Right atrium auricular region (tissue), 2 donors: ENCODE results near the gene YTHDC2. TPM values are rescaled to one million over a fixed set of nuclear protein-coding genes. Genes with fewer than 3 reads are reported as not detected.

Experiments
- DNase-seq: peaks from one replicate; pipeline ENCODE4 v3.0.0-alpha.2; 2019; ENCODE audit warnings: low spot score
- H3K27ac ChIP-seq, 2 donors: fragments of 200-600 bp; sonication (generic); 1 replicate in 1 of 2; 2 replicates in 1 of 2; pipeline ENCODE4 v1.5.1; 2016 to 2019
- H3K27me3 ChIP-seq, 2 donors: fragments of 200-600 bp; sonication (generic); one replicate each; pipeline versions ENCODE4 v1.5.1 to v1.6.0; 2017 to 2019
- H3K36me3 ChIP-seq: fragments of 200-600 bp; sonication (generic); one replicate; pipeline ENCODE4 v1.5.1; 2016
- H3K4me1 ChIP-seq, 2 donors: fragments of 200-600 bp; sonication (generic); one replicate each; pipeline versions ENCODE4 v1.5.1 to v1.6.0; 2017 to 2019
- H3K4me3 ChIP-seq, 2 donors: fragments of 200-600 bp; sonication (generic); 1 replicate in 1 of 2; 2 replicates in 1 of 2; pipeline ENCODE4 v1.5.1; 2017 to 2019; ENCODE audit warnings: mild to moderate bottlenecking in 1 of 2, moderate library complexity in 1 of 2
- H3K9me3 ChIP-seq, 2 donors: fragments of 200-600 bp; sonication (generic); one replicate each; pipeline ENCODE4 v1.5.1; 2019
- total RNA-seq, 2 donors: library from RNA; depleted of rRNA; stranded (reverse); fragments of >200 nt; gene quantifications; one replicate each; pipeline ENCODE4 v1.1.0, GENCODE V29; 2016
- TF ChIP-seq, protein P1 (sequence below), 2 donors: fragments of 200-600 bp; sonication (generic); IDR thresholded peaks; one replicate each; pipeline ENCODE4 v1.5.1; 2019; ENCODE audit warnings: antibody characterized with exemption in 2 of 2

YTHDC2 gene
- total RNA-seq, 2 donors from 2014 or later: 7.8 to 12.1 TPM

DNA sequence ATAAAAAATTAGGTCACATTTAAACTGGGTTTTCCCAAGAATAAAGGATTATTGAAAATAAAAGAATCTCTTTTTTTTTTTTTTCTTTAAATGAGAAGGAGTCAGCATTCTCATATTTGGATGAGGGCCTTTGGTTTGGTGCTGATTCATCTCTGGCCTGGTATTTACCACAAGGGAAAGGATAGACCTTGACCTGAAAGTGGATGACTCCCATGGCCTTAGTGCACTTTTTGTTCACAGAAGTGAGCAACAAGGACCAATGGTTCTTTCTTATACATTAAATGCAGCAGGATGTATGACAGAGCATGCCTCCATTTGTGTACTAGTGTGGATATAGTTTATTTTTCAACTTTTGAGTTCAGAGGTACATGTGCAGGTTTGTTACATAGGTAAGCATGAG, 6.9 kb downstream of the YTHDC2 start:
- Histone ChIP-seq H3K4me1 (peaks cover 0 to 27% of the 10 kb centered on the region in 2 donors), H3K4me3 (no peak overlapping the region), H3K27me3 (no peaks in the 10 kb centered on the region), H3K27ac (no peak overlapping the region), H3K9me3 (no peaks in the 10 kb centered on the region), H3K36me3 (no peaks in the 10 kb centered on the region)
- DNase-seq: no peak
- TF ChIP-seq, protein P1, sequence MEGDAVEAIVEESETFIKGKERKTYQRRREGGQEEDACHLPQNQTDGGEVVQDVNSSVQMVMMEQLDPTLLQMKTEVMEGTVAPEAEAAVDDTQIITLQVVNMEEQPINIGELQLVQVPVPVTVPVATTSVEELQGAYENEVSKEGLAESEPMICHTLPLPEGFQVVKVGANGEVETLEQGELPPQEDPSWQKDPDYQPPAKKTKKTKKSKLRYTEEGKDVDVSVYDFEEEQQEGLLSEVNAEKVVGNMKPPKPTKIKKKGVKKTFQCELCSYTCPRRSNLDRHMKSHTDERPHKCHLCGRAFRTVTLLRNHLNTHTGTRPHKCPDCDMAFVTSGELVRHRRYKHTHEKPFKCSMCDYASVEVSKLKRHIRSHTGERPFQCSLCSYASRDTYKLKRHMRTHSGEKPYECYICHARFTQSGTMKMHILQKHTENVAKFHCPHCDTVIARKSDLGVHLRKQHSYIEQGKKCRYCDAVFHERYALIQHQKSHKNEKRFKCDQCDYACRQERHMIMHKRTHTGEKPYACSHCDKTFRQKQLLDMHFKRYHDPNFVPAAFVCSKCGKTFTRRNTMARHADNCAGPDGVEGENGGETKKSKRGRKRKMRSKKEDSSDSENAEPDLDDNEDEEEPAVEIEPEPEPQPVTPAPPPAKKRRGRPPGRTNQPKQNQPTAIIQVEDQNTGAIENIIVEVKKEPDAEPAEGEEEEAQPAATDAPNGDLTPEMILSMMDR (IDR thresholded peaks at IDR 0.05): no peak

DNA sequence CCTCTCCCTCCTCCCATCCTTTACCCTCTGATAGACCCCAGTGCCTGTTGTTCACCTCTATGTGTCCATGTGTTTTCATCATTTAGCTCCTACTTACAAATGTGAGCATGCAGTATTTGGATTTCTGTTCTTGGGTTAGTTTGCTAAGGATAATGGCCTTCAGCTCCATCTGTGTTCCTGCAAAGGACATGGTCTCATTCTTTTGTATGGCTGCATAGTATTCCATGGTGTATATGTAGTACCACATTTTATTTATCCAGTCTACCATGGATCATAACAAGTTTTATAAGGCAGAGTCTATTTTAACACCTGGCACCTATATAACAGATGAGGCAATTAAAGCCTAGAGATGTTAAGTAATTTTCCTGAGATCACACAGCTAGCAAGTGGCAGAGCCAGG, 7.4 kb downstream of the YTHDC2 start:
- Histone ChIP-seq H3K4me1 (peaks cover 0 to 22% of the 10 kb centered on the region in 2 donors), H3K4me3 (no peak overlapping the region), H3K27me3 (no peaks in the 10 kb centered on the region), H3K27ac (no peak overlapping the region), H3K9me3 (no peaks in the 10 kb centered on the region), H3K36me3 (no peaks in the 10 kb centered on the region)
- TF ChIP-seq, protein P1 (IDR thresholded peaks at IDR 0.05): no peak
- no peak for DNase-seq

DNA sequence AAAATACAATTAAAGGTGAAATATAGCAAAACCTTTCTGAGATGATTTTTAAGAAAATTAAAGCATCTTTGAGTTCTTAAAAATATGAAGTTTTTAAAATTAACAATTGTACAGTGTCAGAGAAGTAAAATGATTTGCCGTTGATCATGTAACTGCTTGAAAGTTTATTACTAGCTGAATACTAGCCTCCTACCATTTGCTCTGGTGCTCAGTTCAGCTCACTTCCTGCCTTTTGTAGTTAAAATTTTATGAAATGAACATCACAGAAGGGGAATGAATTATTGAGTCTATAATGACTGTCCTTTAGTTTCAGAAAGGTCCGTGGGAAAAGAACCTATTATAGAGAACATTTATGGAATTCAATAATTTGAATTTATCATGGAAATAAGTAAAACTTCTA, 9.7 kb downstream of the YTHDC2 start:
- Histone ChIP-seq H3K4me3 (no peak overlapping the region), H3K4me1 (peaks cover 0 to 13% of the 10 kb centered on the region in 2 donors), H3K27me3 (no peaks in the 10 kb centered on the region), H3K9me3 (no peaks in the 10 kb centered on the region), H3K27ac (no peak overlapping the region), H3K36me3 (no peaks in the 10 kb centered on the region)
- TF ChIP-seq, protein P1 (IDR thresholded peaks at IDR 0.05): no peak
- no peak for DNase-seq

DNA sequence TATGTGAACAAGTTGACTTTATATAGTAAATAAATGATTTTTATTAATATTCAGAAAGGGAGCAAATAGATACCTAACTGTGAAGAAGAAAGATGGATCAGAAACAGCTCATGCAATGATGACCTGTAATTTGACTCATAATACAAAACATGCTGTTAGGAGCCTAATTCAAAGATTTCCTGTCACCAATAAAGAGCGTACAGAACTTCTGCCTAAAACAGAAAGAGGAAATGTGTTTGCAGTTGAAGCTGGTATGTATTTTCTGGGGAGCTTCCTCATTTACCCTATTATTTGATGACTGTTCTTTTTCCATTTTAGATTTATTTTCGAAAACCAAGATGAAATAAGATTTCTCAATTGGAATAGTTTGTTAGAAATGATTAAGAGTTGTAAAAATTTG, 11.4 kb downstream of the YTHDC2 start:
- Histone ChIP-seq H3K36me3 (no peaks in the 10 kb centered on the region), H3K4me1 (peaks cover 0 to 13% of the 10 kb centered on the region in 2 donors)

DNA sequence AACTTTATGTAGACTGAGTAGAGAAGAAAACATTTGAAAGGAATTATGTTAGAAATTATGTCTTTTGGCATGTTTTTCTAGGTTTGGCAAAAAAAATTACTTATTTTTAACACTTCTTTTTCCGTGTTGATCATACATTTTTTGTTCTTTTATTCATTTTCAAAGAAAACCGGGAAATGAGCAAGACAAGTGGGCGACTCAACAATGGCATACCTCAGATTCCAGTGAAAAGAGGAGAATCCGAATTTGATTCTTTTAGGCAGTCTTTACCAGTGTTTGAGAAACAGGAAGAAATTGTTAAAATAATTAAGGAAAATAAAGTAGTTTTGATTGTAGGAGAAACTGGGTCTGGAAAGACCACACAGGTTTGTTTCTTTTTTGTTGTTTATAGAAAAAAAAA, 12.9 kb downstream of the YTHDC2 start:
- Histone ChIP-seq H3K9me3 (peaks cover 0 to 9% of the 10 kb centered on the region in 2 donors), H3K4me1 (peaks cover 0 to 13% of the 10 kb centered on the region in 2 donors), H3K4me3 (no peak overlapping the region), H3K27me3 (no peaks in the 10 kb centered on the region), H3K27ac (no peak overlapping the region), H3K36me3 (peaks cover 12% of the 10 kb centered on the region)
- DNase-seq: no peak
- TF ChIP-seq, protein P1 (IDR thresholded peaks at IDR 0.05): no peak

More for the DNA sequence above, 11.4 kb downstream of the YTHDC2 start:
- H3K9me3 ChIP-seq: no peaks in the 10 kb centered on the region
- no peak overlapping the region for H3K27ac ChIP-seq
- no peaks in the 10 kb centered on the region for H3K27me3 ChIP-seq
- TF ChIP-seq, protein P1 (IDR thresholded peaks at IDR 0.05): no peak
- no peak overlapping the region for H3K4me3 ChIP-seq
- DNase-seq: no peak

DNA sequence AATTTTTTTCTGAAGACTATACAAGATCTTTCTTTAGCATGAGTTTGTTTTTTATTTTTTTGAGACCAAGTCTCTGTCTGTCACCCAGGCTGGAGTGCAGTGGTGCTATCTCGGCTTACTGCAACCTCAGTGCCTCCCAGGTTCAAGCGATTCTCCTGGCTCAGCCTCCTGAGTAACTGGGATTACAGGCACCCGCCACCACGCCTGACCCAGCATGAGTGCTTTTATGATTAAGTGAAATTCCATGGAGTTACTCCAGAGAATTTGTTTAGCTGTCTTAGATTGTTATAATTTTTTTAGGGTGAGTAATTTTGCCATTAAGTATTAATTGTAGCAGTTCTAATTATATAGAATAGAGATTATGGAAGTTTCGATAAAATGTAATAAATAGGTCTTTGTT, 14.3 kb downstream of the YTHDC2 start:
- TF ChIP-seq, protein P1 (IDR thresholded peaks at IDR 0.05): no peak
- H3K36me3 ChIP-seq: peaks cover 13% of the 10 kb centered on the region

More for the DNA sequence above, 14.3 kb downstream of the YTHDC2 start:
- Histone ChIP-seq H3K4me3 (no peak overlapping the region), H3K27me3 (no peaks in the 10 kb centered on the region), H3K27ac (no peak overlapping the region), H3K4me1 (peaks cover 0 to 13% of the 10 kb centered on the region in 2 donors), H3K9me3 (peaks cover 0 to 20% of the 10 kb centered on the region in 2 donors)
- no peak for DNase-seq
